HG03558 (cell line): ENCODE data around the gene HOMEZ.
"Not testable (repeated sequence)": the region's sequence is repeated elsewhere in the genome, so short reads cannot be mapped to it uniquely, and the experiment has no call there.

Experiments used
- ATAC-seq: cut with Tn5 transposase; IDR thresholded peaks from one replicate; pipeline ENCODE4 v1.9.1; 2021; ENCODE audit warnings: moderate number of reproducible peaks; ENCODE audit not compliant: unreplicated experiment; ENCODE audit errors: extremely low read depth

Gene HOMEZ

GRCh38 chr14:23286020-23286901 is at the start of gene HOMEZ:
TSS of gene HOMEZ (minus strand) at chr14:23286132. CDS start at chr14:23285952, 180 bp downstream.
- ATAC-seq = peak; percentile 94

DNA sequence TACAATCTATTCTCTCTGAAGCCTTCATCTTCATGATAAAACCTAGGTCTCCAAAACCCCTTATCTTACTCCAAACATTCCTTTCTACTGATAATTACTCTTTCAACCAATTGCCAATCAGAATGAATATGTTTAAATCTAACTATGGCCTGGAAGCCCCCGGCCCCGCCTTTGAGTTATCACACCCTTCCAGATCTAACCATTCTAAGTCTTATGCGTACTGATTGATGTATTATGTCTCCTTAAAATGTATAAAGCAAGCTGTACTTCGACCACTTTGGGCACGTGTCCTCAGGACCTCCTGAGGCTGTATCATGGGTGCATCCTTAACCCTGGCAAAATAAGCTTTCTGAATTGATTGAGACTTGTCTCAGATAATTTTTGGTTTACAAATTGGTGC is 49.7 kb upstream of the HOMEZ start:
- ATAC-seq = no peak

DNA sequence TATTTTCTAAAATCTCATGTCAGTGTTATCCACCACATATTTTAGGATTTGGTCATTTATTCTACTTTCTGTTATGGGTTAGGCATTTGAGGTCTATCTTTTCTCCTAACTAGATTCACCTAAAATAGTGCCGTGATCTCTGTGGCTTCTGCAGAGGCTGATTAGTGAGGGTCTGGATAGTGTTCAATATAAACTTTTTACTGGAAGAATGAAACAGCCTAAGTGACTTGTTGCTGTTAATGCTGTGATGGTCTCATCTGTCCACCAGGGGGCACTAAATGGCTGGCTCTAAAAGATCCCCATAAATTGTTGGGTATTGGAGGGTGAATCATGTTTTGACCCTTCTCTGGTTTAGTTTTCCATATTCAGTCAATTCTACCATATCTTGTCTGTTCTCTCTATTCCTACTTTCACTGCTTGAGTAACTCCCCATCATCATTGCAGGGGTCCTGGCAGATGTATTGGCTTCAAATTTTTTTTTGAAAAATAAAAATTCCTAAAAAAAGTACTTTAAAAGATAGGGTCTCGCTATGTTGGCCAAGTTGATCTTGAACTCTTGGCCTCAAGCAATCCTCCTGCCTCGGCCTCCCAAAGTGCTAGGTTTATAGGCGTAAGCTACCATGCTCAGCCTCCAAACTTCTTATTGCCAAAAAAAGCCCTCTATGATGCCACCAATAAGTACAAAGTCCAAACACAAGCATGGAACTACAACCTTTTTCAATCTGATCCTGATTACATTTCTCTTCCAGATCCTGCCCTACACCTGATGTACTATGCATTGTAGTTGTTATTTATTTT is 42.2 kb upstream of the HOMEZ start:
- ATAC-seq = no peak

- no peak for ATAC-seq
These were observed 40.8 kb upstream of the HOMEZ start for GRCh38 chr14:23326491-23327332.

- not testable (repeated sequence) for ATAC-seq
These were observed 39.8 kb upstream of the HOMEZ start for GRCh38 chr14:23325746-23326145.

- ATAC-seq = no peak
These were observed 39.1 kb upstream of the HOMEZ start for GRCh38 chr14:23324993-23325392.

DNA sequence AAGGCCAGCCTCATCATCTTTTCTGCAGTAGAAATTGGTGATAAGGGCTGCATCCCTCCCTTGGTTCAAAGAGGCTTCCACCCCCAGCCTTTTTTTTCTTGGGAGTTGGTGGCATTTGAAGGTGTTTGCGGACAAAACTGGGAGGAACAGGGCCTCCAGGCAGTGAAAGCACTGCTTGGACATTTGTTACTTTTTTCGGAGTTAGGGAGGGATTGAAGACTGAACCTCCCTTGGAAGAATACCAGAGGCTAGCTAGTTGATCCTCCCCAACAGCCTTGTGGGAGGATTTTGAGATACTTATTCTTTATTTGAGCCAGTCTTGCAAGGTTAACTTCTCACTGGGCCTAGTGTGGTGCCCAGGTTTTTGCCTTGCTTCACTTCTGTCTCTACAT is 38.5 kb upstream of the HOMEZ start:
- ATAC-seq = no peak

DNA sequence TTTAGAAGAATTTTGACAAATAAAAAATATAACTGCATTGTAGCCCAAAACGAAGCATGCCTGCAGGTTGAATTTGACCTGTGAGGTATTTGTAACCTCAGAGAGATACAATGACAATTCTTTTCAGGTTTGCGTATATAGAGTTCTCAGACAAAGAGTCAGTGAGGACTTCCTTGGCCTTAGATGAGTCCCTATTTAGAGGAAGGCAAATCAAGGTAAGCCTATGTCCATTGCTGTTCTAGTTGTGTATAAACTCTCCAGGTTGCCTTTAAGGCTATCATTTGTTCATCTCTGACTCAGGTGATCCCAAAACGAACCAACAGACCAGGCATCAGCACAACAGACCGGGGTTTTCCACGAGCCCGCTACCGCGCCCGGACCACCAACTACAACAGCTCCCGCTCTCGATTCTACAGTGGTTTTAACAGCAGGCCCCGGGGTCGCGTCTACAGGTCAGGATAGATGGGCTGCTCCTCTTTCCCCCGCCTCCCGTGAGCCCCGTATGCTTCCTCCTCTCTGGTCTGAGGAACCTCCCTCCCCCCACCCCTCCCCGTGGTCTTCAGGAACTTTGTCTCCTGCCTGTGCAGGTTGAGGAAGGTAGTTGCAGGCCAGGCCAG is 38.0 kb upstream of the HOMEZ start:
- ATAC-seq = no peak

- ATAC-seq = no peak
These were observed 36.9 kb upstream of the HOMEZ start for GRCh38 chr14:23322568-23323517.

DNA sequence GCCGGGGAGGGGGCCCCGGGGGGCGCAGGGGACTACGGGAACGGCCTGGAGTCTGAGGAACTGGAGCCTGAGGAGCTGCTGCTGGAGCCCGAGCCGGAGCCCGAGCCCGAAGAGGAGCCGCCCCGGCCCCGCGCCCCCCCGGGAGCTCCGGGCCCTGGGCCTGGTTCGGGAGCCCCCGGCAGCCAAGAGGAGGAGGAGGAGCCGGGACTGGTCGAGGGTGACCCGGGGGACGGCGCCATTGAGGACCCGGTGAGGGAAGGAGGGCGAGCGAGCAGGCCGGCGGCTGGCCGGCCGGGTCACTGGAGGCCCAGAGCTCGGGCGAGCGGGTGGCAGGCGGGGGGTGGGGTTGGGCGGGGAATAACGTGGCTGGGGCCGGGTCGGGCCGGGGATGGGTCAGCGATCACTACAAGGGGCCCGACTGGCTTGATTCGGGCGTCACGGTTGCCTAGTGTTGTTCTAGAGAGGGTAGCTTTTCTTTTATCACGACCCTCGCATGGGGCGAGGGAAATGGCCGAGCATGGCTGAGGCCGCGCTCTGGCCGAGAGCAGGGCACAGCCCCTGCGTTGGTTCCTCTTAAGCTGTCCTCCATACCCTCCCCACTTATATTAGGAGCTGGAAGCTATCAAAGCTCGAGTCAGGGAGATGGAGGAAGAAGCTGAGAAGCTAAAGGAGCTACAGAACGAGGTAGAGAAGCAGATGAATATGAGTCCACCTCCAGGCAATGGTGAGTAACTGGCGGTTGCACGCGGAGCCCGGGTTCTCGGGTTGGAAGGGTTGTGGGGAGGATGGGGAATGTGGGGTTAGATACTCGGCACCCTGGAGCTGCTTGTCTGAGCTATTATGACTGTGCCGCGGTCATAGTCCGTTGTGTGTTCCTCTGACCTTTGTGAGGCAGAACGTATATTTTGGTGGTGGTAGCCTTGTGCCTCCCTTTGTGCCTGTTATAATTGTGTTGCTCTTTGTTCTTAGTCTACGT is 35.9 kb upstream of the HOMEZ start:
- no peak for ATAC-seq

DNA sequence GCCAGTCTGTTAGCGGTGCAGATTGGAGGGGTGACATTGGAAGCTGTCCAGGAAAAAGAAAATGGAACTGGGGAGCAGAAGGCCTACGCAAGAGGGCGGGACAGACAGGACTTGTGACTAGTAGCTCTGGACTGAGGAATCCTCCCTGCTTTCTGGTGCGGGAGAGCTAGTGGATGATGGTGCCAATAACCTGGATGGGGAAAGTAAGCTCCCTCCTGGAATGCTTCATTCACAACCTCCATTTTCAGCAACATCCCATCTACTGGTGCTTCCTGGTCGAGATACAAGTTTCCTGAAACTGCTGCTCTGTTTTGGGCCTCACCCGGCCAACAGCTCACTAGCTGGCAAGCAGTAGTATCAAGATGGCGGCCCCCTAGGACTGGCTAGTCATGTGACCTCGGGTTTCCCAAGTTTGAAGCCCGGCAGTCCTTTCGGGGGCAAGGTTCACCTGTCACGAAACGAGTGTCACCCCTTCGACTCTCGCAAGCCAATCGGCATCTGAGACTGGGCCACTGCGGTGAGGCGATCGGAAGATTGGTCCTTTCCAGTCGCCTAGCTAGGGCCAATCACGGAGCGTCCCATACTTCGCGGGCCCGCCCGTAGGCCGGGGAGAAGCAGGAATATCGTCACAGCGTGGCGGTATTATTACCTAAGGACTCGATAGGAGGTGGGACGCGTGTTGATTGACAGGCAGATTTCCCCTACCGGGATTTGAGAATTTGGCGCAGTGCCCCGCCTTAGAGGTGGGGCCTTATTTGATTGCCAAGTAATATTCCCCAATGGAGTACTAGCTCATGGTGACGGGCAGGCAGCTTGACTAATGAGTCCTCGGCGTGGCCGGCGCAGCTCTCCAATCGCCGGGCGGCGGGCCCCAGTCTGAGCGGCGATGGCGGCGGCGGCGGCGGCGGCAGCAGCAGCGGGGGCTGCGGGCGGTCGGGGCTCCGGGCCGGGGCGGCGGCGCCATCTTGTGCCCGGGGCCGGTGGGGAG is 34.9 kb upstream of the HOMEZ start, which contains the start of gene PABPN1:
Gene PABPN1, plus strand, starts transcription at position 874 of the 988 bp plus-strand sequence. Its CDS starts 13 bp downstream, at position 887.
- ATAC-seq = peak; percentile 85

DNA sequence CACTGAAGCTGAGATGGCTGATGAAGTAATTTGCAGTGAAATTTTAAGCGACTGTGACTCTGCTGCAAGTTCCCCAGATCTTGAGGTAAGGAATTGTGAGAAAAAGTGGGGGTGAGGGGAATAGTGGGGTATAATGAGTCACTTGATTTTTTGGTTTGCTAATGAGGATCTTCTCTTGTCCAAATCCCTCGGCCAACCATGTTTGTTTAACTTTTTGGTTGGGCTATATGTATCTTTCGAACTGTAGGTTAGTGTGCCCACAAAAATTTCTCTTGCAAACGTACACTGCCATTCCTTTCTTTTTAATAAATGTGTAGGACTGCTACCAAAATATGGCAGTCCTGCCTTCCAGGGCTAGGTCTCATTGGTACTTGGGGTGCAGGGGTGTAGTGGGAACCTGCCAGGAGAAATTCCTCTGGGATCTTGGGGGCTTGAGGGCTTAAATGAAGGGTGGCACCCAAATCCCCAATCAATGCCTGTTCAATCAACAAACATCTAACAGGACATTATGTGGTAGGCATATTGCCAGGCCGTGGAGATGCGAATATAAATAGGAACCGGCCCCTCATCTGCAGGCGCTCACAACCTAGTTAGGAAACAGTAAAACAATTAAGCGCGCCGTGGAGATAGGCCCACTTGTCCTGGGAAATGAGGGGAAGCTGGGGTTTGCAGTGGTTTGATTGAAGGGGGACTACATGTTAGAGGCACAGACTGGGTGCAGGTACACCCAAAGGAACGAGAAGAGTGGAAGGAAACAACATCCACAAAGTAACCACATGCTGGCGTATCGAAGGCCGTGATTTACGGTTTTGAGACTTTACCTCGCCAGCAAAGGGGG is 34.0 kb upstream of the HOMEZ start:
- ATAC-seq = no peak

- no peak for ATAC-seq
These were observed 30.4 kb upstream of the HOMEZ start for GRCh38 chr14:23316300-23316699.

- no peak for ATAC-seq
These were observed 24.6 kb upstream of the HOMEZ start for GRCh38 chr14:23310546-23310945.

DNA sequence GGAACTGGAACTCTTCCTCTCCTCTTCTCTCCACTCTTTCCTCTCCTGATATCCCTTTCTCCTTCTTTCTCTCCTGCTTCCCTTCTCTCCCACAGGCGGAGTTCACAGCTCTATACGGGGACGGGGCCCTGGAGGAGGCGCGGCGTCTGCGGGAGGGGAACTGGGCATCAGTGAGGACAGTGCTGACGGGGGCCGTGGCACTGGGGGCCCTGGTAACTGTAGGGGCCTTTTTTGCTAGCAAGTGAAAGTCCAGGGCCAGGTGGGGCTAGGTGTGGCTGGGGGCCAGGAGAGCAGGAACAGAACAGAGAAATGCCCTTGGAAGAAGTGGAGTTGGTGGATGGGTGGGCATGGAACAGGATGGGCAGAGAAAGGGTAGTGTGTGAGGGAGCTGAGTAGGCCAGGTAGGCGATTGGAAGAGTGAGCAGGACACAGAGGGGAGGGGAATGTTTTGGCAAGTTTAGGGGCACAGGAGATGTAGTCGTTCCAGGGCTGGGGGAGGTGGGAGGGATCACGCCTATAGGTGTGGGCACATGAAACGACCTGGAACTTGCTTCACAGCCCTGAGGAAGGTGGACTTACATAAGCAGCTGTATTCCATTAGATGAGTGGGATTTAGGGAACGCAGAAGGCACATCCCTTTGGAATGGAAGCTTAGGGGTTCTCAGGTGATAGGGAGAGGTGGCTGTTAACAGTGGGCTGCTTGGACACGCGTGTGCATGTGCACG is 23.0 kb upstream of the HOMEZ start:
- ATAC-seq = no peak
